Hematopoietic multipotent progenitor cell treated with erythropoietin and hydrocortisone succinate and interleukin-3 and kit ligand, for 15 days (in vitro differentiated cells): ENCODE results near the gene FOXN3.

Experiments used
- DNase-seq: peaks from one replicate; pipeline ENCODE4 v3.0.0-alpha.2; 2015; ENCODE audit warnings: low spot score

The FOXN3 gene

GRCh38 chr14:89430391-89431236 lies 13.6 kb upstream of the FOXN3 start:
- DNase-seq: no peak

- DNase-seq: no peak
Measured at GRCh38 chr14:89429199-89430181, 12.5 kb upstream of the FOXN3 start.

DNA sequence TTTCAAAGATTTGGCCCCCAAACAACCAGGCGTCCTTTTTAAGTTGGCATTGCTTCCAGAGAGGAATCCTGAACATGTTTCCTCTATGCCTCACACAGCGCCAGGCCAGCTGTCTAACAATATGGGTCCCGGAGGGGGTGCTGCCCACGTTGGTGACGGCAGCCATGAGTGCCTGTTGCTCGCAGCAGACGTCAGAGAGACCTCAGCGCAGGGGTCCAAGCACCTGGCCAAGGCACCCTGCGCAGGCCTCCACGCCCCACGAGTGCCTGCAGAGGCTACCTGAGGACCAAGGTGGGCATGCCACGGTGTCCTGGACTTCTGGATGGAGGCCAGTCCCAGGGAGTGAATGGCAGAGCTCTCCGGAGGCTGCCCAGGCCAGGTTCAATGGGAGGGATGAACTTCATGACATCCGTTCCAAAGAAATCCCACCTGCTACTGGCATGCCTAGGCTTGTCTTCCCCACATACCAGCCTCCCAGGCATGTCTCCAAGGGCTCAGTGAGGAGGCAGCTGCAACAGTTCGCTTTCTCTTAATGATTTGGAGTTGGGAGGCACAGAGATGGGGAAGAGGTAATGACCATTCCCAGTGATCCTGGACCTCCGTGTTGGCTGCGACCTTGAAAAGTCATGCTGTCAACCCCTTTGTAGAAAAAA lies 11.6 kb upstream of the FOXN3 start:
- DNase-seq: no peak

DNA sequence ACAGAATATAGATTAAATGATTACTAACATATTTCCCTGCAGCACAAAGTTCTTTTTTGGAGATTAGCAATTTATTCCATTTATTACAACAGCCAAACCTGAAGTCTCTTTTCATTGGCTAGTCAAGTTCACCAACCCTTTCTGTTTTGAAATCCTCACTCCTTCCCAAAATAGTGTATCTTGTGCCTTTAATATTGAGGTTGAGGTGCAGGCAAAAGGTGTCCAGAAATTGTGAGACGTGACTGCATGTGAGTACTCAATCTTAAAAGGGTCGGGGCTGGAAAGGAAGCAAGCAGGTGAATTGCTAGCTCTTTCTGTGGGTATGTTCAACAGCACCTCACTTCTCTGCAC lies 11.1 kb upstream of the FOXN3 start:
- no peak for DNase-seq

- no peak for DNase-seq
Measured at GRCh38 chr14:89427426-89428172, 10.6 kb upstream of the FOXN3 start.

GRCh38 chr14:89425931-89426330 lies 8.9 kb upstream of the FOXN3 start:
- no peak for DNase-seq

DNA sequence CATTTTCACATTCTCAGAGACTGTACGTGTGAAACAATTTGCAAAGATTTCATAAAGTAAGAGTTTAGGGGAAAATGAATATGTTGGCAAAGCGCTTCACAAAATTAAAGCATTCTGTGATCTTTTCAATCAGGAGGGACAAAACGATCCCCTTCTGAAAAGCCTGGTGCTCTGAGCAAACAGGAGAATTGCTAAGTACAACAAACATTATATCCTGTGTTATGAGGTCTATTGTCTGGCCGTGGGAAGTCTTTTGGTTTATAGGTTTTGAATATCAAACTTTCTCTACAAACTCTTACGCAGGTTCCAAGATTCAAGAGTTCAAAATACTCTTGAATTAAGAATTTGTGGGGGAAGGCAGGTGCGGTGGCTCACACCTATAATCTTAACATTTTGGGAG lies 7.2 kb upstream of the FOXN3 start:
- DNase-seq: no peak

DNA sequence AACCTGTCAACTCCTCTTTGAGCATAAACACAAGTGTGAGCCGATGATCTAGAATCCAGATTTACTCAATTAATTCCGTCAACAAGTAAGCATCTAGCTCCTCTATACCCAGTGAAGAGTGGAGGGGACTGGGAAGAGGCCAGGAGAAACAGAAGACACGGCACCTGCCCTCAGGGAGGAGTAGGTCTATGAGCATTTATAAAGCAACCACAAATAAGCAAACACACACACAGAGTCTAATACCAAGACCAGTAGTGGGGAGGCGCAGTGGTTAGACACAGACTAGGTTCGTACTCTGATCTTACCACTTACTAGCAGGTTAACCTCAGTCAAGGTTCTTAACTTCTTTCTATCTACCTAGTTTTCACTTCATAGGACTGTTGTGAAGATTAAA lies 5.9 kb upstream of the FOXN3 start:
- no peak for DNase-seq

DNA sequence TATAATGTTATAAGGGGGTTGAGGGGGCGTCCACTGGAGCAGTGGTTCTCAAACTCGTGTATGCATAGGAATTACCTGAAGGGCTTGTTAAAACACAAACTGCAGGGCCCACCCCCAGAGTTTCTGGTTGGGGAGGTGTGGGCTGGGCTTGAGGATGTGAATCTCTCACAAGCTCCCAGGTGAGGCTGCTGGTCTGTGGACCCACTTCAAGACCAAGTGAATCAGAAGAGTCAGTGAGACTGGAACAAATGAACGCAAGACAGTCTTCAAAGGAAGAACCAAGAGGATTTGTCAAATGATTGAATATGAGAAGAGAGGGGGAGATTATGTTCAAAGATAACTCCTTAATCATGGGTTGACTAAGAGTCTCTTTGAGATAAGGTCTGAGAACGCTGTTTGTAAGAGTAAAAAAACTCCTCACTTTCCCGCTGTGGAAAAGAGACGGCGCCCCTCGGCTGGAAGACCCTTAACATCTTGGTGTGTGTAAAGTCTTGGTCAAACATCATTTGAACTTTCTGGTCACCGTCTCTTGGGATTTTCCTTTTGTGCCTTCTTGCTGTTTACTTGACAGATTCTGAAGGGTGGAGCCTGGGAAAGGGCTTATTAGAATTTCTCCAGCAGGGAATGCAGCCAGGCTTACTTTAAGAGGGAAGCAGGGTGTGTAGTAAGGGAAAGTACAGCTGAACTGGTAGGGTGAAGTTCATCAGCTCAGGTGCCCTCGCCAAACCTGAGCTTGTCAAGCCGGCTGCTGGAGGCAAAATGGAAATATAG lies 5.3 kb upstream of the FOXN3 start:
- DNase-seq: no peak

GRCh38 chr14:89420502-89420901 lies 3.5 kb upstream of the FOXN3 start:
- DNase-seq: no peak

DNA sequence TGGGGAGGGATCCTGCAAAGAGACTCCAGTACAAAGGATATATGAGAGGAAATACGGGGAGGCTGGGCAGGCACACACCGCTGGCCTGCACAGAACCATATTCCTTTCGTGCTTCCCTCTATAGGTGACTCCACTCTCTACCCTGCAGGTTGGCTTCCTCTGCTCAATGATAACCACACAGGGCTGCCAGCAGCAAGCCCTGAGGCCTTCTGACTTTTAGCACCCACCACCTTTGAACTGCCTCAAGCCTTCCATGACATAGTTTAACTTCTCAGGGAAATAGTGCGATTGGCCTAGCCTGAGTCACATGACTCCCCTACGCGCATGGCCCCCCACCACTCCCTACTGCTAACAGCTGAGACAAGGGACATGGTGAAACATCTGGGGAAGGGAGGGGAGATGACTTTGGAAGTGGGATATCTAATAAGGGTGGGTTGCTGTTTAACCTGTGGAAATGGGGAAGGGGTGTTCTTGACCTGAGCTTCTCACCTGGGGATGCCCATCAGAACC lies 3.0 kb upstream of the FOXN3 start:
- no peak for DNase-seq

- DNase-seq: no peak
Measured at GRCh38 chr14:89418976-89419375, 1.9 kb upstream of the FOXN3 start.

DNA sequence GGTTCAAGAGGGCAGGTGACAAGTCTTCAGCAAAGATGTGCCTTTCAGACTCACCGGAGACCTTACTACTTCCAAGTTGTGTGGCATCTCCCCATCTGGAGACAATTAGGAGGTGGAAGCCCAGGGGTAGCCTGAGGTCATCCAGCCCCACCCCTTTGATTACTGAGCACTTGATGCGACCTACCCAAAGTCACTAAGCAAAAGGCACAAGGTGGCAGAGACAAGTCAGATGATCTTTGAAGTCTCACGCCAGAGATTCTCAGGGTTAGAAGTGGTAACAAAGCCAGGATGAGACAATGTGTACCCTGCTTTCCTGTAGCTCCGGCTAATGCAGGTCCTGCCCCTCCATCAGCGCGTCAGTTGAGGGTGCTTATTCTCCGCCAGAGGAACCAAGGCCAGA lies 1.4 kb upstream of the FOXN3 start:
- DNase-seq: peak; percentile 18

- peak; percentile 75 for DNase-seq
Measured at GRCh38 chr14:89417465-89418225, 612 bp upstream of the FOXN3 start.

DNA sequence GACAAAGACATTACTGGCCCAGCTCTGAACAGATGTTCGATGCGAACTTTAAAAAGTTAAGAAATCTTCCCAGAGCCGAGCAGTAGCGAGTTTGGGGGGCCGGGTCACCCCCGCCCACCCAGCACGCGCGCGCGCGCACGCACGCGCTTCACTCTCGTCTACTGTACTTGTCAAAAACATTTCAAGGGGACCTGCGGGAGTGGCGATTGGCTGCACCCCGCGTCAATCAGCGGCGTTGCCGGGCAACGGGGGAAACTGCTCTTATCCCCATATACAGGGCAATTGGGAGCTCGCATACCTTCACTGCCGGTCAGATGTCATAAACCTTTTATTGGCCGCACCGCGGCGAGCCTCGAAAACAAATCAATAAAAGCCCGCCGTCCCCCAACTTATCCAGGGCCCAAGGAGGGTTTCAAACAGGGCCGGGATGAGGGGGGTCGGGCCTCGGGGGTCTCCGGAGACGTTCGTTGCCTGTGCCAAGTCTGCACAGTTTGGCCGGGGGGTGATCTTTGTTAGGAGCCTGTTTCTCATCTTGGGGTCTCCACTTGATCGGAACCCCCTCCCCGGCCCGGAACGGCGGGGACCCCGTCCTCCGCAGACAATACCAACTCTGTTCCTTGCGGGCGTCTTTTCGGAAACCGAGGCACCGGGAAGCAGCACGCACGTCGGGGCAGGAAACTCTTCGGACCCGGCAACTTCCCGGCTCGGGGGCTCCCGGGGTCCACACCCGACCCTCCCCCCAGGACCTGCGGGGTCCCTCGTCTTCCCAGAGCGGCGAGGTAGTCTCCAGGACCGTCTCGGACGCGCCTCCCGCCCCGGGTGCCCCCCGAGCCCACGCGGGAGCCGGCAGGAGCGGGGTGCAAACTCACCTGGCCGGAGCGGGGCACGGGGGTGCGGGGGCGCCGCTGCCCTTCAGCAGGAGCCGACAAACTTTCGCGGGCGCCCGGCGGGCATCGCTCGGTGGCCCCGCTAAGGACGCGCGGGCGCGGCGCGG lies 734 bp downstream of the FOXN3 start:
- DNase-seq: peak; percentile 97

DNA sequence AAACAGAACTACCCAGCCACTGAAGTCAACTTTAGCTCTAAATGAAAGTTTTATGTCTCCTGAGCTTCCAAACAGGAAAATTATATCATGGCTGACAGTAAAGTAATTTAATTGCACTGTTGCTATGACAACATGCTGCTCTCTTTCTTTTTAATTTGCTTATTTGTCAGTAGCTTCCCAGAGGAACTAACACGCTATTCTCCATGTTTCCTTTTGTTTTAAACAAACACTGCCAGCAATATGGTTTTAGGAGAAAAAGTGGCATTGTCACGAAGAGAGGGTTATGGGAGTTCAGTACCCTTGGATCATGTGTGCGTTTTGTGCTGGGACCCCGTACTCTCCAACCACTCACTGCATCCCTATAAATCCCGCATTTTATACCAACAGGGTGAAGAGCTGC lies 1.9 kb downstream of the FOXN3 start:
- no peak for DNase-seq

DNA sequence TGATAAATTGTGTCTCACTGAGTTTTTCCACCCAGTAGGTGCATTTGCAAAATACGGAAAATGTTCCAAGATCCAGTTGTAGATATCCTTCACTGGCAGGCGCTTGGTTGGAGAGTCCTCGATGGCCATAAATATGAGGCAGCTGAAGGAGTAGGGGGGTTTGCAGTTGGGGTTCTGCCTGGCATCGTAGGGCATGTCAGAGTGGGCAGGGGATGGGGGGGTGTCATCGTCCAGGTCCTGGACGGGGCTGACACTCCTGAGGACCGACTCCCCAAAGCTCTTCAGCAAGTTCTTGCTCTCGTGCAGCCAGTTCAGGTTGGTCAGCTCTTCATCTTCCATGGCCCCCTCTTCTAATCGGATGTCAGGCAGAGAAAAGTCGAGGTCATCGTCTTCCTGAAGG lies 5.1 kb downstream of the FOXN3 start:
- no peak for DNase-seq

DNA sequence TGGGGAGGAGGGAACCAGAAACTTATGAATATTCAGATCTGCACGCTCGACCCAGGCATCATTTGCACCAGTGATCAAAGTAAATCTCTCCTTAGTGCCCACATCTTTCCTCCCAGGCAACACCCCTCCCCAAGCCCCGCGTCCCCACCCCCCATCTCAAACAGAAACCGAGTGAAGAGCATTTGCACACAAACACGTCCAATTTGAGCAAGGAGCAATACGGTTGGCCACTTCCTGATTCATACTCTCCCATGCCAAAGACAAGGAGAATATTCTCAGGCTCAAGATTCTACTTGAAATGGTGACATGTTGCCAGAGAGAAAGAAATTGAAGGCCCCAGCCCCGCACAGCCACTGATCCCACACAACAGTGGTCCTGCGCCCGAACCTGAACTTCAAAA lies 7.1 kb downstream of the FOXN3 start:
- DNase-seq: no peak
